Measurements from ENCODE around the gene LPP. TPM values are rescaled to one million over a fixed set of nuclear protein-coding genes. Genes with fewer than 3 reads are reported as not detected.
A peak's percentile ranks its signal among the peaks of the same experiment; 100 is the strongest.

LPP gene
- polyA plus RNA-seq, 3 donors = 14.1 to 23.2 (median 15.3) TPM

GRCh38 chr3:188631291-188632010, 477.5 kb downstream of the LPP start:
- Histone ChIP-seq H3K4me2 (replicated peaks; ENCODE audit: extremely low read depth, low read length, poor library complexity, severe bottlenecking) (no peak overlapping the region), H3K4me3 (replicated peaks in 1 of 3; ENCODE audit: low read depth in 2 of 3, low read length in 3 of 3) (no peak overlapping the region)

DNA sequence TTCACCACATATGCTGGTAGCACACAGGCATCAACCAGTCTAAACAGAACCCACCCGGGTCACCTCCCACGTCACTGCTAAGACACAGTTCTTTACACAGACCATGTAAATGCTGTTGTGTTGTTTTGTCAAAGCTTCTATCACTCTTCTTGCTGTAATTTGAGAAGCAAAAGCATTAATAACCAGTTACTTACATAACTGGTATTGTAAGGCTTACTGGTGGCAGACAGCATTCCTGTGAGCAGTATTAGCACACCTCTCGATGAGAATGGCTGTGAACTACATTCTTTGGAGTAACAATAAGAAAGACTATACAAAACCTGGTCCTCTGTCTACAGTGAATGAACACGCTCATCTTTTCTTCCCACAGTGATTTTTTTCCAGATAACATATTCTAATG, 479.2 kb downstream of the LPP start:
- H3K4me1 Mint-ChIP-seq = no peaks in the 10 kb centered on the region
- peaks cover 10 to 13% of the 10 kb centered on the region in 2 donors for H3K36me3 Mint-ChIP-seq
- H3K4me1 ChIP-seq (ENCODE audit: control insufficient read depth in 1 of 2, insufficient read depth in 2 of 2, low read length in 2 of 2) = no peaks in the 10 kb centered on the region
- H4K20me1 ChIP-seq (ENCODE audit: insufficient read depth, low read length) = no peaks in the 10 kb centered on the region
- no peaks in the 10 kb centered on the region for H3K9me3 ChIP-seq (replicated peaks in 1 of 2; ENCODE audit: control insufficient read depth in 1 of 2, insufficient read depth in 1 of 2, low read length in 2 of 2)
- WGBS (ENCODE audit: insufficient coverage) = no CpG with 5 or more reads among the region's 4 CpGs
- H3K27ac Mint-ChIP-seq = no peak overlapping the region
- H3K79me2 ChIP-seq (ENCODE audit: insufficient read depth, low read length) = no peaks in the 10 kb centered on the region
- H3K9ac ChIP-seq (ENCODE audit: insufficient read depth, low read length, poor library complexity, severe bottlenecking) = no peak overlapping the region
- no peaks in the 10 kb centered on the region for H3K27me3 ChIP-seq (ENCODE audit: control insufficient read depth in 2 of 2, insufficient read depth in 2 of 2, low read length in 2 of 2)
- no peaks in the 10 kb centered on the region for H3K27me3 Mint-ChIP-seq (ENCODE audit: low read depth in 3 of 3)
- DNase-seq = no peak
- no peak overlapping the region for H3K4me3 Mint-ChIP-seq
- intact Hi-C loops (cut with micrococcal nuclease) = no loop called here
- TF ChIP-seq, protein P1, sequence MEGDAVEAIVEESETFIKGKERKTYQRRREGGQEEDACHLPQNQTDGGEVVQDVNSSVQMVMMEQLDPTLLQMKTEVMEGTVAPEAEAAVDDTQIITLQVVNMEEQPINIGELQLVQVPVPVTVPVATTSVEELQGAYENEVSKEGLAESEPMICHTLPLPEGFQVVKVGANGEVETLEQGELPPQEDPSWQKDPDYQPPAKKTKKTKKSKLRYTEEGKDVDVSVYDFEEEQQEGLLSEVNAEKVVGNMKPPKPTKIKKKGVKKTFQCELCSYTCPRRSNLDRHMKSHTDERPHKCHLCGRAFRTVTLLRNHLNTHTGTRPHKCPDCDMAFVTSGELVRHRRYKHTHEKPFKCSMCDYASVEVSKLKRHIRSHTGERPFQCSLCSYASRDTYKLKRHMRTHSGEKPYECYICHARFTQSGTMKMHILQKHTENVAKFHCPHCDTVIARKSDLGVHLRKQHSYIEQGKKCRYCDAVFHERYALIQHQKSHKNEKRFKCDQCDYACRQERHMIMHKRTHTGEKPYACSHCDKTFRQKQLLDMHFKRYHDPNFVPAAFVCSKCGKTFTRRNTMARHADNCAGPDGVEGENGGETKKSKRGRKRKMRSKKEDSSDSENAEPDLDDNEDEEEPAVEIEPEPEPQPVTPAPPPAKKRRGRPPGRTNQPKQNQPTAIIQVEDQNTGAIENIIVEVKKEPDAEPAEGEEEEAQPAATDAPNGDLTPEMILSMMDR (IDR thresholded peaks at IDR 0.05) = no peak
- H2AFZ ChIP-seq (ENCODE audit: insufficient read depth, low read depth, low read length, poor library complexity, severe bottlenecking) = no peak overlapping the region
- no peaks in the 10 kb centered on the region for H3K36me3 ChIP-seq (replicated peaks in 1 of 2; ENCODE audit: control insufficient read depth in 1 of 2, insufficient read depth in 2 of 2, low read length in 2 of 2)
- H3K4me3 ChIP-seq (replicated peaks in 1 of 3; ENCODE audit: low read depth in 2 of 3, low read length in 3 of 3) = no peak overlapping the region
- H3K27ac ChIP-seq (ENCODE audit: low read depth in 1 of 2, low read length in 2 of 2) = no peak overlapping the region
- peaks cover 0 to 13% (median 7%) of the 10 kb centered on the region in 7 donors for H3K9me3 Mint-ChIP-seq
- no peak overlapping the region for H3K4me2 ChIP-seq (replicated peaks; ENCODE audit: extremely low read depth, low read length, poor library complexity, severe bottlenecking)

More at GRCh38 chr3:188631291-188632010, 477.5 kb downstream of the LPP start:
- no peaks in the 10 kb centered on the region for H3K27me3 ChIP-seq (ENCODE audit: control insufficient read depth in 2 of 2, insufficient read depth in 2 of 2, low read length in 2 of 2)
- no peaks in the 10 kb centered on the region for H3K36me3 ChIP-seq (replicated peaks in 1 of 2; ENCODE audit: control insufficient read depth in 1 of 2, insufficient read depth in 2 of 2, low read length in 2 of 2)
- Mint-ChIP-seq H3K36me3 (peaks cover 12 to 14% of the 10 kb centered on the region in 2 donors), H3K4me3 (no peak overlapping the region), H3K27me3 (ENCODE audit: low read depth in 3 of 3) (no peaks in the 10 kb centered on the region), H3K9me3 (peaks cover 0 to 11% (median 5%) of the 10 kb centered on the region in 7 donors), H3K27ac (no peak overlapping the region), H3K4me1 (no peaks in the 10 kb centered on the region)
- H3K9ac ChIP-seq (ENCODE audit: insufficient read depth, low read length, poor library complexity, severe bottlenecking) = no peak overlapping the region
- H3K27ac ChIP-seq (ENCODE audit: low read depth in 1 of 2, low read length in 2 of 2) = no peak overlapping the region
- DNase-seq = peak in 1 of 3 donors; percentile 5
- no peaks in the 10 kb centered on the region for H4K20me1 ChIP-seq (ENCODE audit: insufficient read depth, low read length)
- no peaks in the 10 kb centered on the region for H3K9me3 ChIP-seq (replicated peaks in 1 of 2; ENCODE audit: control insufficient read depth in 1 of 2, insufficient read depth in 1 of 2, low read length in 2 of 2)
- WGBS (ENCODE audit: insufficient coverage) = 97% methylated on average over 4 of the region's 5 CpGs
- no peaks in the 10 kb centered on the region for H3K4me1 ChIP-seq (ENCODE audit: control insufficient read depth in 1 of 2, insufficient read depth in 2 of 2, low read length in 2 of 2)
- no peaks in the 10 kb centered on the region for H3K79me2 ChIP-seq (ENCODE audit: insufficient read depth, low read length)
- no peak overlapping the region for H2AFZ ChIP-seq (ENCODE audit: insufficient read depth, low read depth, low read length, poor library complexity, severe bottlenecking)
- TF ChIP-seq, protein P1 (IDR thresholded peaks at IDR 0.05) = no peak
- intact Hi-C loops (cut with micrococcal nuclease) = no loop called here

All from CD14-positive monocyte (primary cell).